Measurements from ENCODE around the gene EIF4G3.

GRCh38 chr1:21143138-21143537, 33.6 kb downstream of the EIF4G3 start:
- TF ChIP-seq POLR2A (IDR thresholded peaks at IDR 0.05) = no peak
- TF ChIP-seq CTCF (IDR thresholded peaks at IDR 0.05) = no peak
- TF ChIP-seq EP300 (IDR thresholded peaks at IDR 0.05; ENCODE audit: low read depth) = no peak
- no peak for TF ChIP-seq POLR2AphosphoS5 (IDR thresholded peaks at IDR 0.05)

Measured in transverse colon (tissue), 4 donors.